Activated CD8-positive, alpha-beta memory T cell treated with anti-CD3 and anti-CD28 coated beads, Interleukin-2, amount 50 U/mL, for 1 hour (primary cell): ENCODE data around the gene POU2F3.

Experiments used
- DNase-seq: peaks from one replicate; pipeline ENCODE4 v3.0.0-alpha.2; 2020; ENCODE audit errors: extremely low read depth

The POU2F3 gene

GRCh38 chr11:120340529-120340928 is 100.6 kb downstream of the POU2F3 start:
- no peak for DNase-seq

GRCh38 chr11:120342226-120342625 is 102.3 kb downstream of the POU2F3 start:
- no peak for DNase-seq

GRCh38 chr11:120342678-120343077 is 102.7 kb downstream of the POU2F3 start:
- DNase-seq: no peak

GRCh38 chr11:120343429-120343828 is 103.5 kb downstream of the POU2F3 start:
- DNase-seq: no peak

- no peak for DNase-seq
These were observed 104.5 kb downstream of the POU2F3 start for GRCh38 chr11:120344302-120345004.

- no peak for DNase-seq
These were observed 106.3 kb downstream of the POU2F3 start for GRCh38 chr11:120346233-120346632.

- DNase-seq: no peak
These were observed 110.7 kb downstream of the POU2F3 start for GRCh38 chr11:120350637-120351036.

GRCh38 chr11:120352405-120352804 is 112.5 kb downstream of the POU2F3 start:
- no peak for DNase-seq

GRCh38 chr11:120354068-120354467 is 114.1 kb downstream of the POU2F3 start:
- no peak for DNase-seq

GRCh38 chr11:120354779-120355178 is 114.8 kb downstream of the POU2F3 start:
- DNase-seq: no peak

GRCh38 chr11:120357620-120358019 is 117.7 kb downstream of the POU2F3 start:
- no peak for DNase-seq

- DNase-seq: no peak
These were observed 118.8 kb downstream of the POU2F3 start for GRCh38 chr11:120358729-120359128.

GRCh38 chr11:120363436-120363835 is 123.5 kb downstream of the POU2F3 start:
- no peak for DNase-seq

GRCh38 chr11:120365512-120365911 is 125.6 kb downstream of the POU2F3 start:
- DNase-seq: no peak
